HCT116 (cell line): Measurements from ENCODE around the gene LIPA. TPM values are rescaled to one million over a fixed set of nuclear protein-coding genes. Genes with fewer than 3 reads are reported as not detected.

Source experiments
- ATAC-seq: fragments of 200-7000 bp; cut with Tn5 transposase; 2 replicates; pipeline ENCODE4 v1.9.1; 2020; ENCODE audit warnings: mild to moderate bottlenecking, moderate library complexity
- BruUV-seq: library from RNA; stranded (reverse); fragments of 400-500 nt; replicated peaks from 2 replicates; lab custom pipeline; 2021; lab: Mats Ljungman, UMichigan
- CTCF ChIA-PET: fragments of 300-600 bp; sonication (Branson Sonifier 250); formaldehyde crosslinking; loops from one replicate; lab custom pipeline; 2021; ENCODE audit warnings: antibody characterized with exemption; lab: Charles Lee
- POLR2A ChIA-PET: fragments of 300-600, 350-600 bp; sonication (Branson Sonifier 250); formaldehyde crosslinking; loops from one replicate; lab custom pipeline; 2021; ENCODE audit warnings: antibody characterized with exemption; lab: Charles Lee
- RAD21 ChIA-PET, 2 experiments: fragments of 300-600 bp; sonication (Branson Sonifier 250); formaldehyde crosslinking; loops; one replicate each; lab custom pipeline; 2023; ENCODE audit warnings: low total read pairs in 2 of 2; ENCODE audit not compliant: uncharacterized antibody in 2 of 2, unreplicated experiment in 2 of 2, low non-redundant PET in 1 of 2; lab: Charles Lee
- DNase-seq: peaks from one replicate; pipeline ENCODE4 v3.0.0-alpha.2; 2010; ENCODE audit warnings: low read depth, low spot score
- H2AFZ ChIP-seq: fragments of 200-600 bp; shearing (Covaris generic), sonication (generic); 2 replicates; pipeline ENCODE4 v1.6.1; 2017; ENCODE audit warnings: low read depth, mixed run types, mixed read lengths, antibody characterized with exemption, low read length; ENCODE audit not compliant: poor library complexity, severe bottlenecking
- H3K27ac ChIP-seq: 2 replicates; pipeline ENCODE4 v1.5.1; 2012; ENCODE audit warnings: low read depth, low read length
- H3K27me3 ChIP-seq: fragments of 200-600 bp; sonication (generic); 2 replicates; pipeline ENCODE4 v1.6.1; 2016; ENCODE audit warnings: mixed run types, low read length, mixed read lengths; ENCODE audit not compliant: insufficient read depth
- H3K36me3 ChIP-seq, 2 experiments: fragments of 200-500 bp in 1 of 2; fragments of 200-600 bp in 1 of 2; sonication (Bioruptor generic) in 1 of 2; sonication (generic) in 1 of 2; 2 replicates each; pipeline versions ENCODE4 v1.5.1 to v1.6.1; 2014 to 2016; ENCODE audit warnings: low read length in 2 of 2, inconsistent platforms in 1 of 2, mixed read lengths in 1 of 2, mixed run types in 1 of 2; ENCODE audit not compliant: insufficient read depth in 2 of 2, control insufficient read depth in 1 of 2
- H3K4me1 ChIP-seq, 2 experiments: fragments of 200-600 bp in 1 of 2; sonication (generic) in 1 of 2; 2 replicates each; pipeline versions ENCODE4 v1.5.1 to v1.6.1; 2012 to 2017; ENCODE audit warnings: low read length in 2 of 2, inconsistent platforms in 1 of 2, mild to moderate bottlenecking in 1 of 2, mixed read lengths in 1 of 2, mixed run types in 1 of 2, moderate library complexity in 1 of 2; ENCODE audit not compliant: insufficient read depth in 2 of 2, control insufficient read depth in 1 of 2
- H3K4me2 ChIP-seq: fragments of 200-600 bp; sonication (generic); 2 replicates; pipeline ENCODE4 v1.6.1; 2017; ENCODE audit warnings: mixed run types, low read length, mixed read lengths
- H3K4me3 ChIP-seq, 2 experiments: fragments of 200-600 bp in 1 of 2; sonication (generic) in 1 of 2; replicated peaks in 1 of 2; 2 replicates each; pipeline ENCODE4 v1.5.1; 2011 to 2016; ENCODE audit warnings: low read length in 2 of 2, control low read depth in 1 of 2, low read depth in 1 of 2, mild to moderate bottlenecking in 1 of 2, mixed read lengths in 1 of 2, mixed run types in 1 of 2
- H3K79me2 ChIP-seq: fragments of 200-600 bp; sonication (generic); 2 replicates; pipeline ENCODE4 v1.6.1; 2017; ENCODE audit warnings: mild to moderate bottlenecking, mixed run types, low read length, moderate library complexity, mixed read lengths; ENCODE audit not compliant: insufficient read depth
- H3K9ac ChIP-seq: fragments of 200-600 bp; sonication (generic); 2 replicates; pipeline ENCODE4 v1.6.1; 2016; ENCODE audit warnings: low read length, mixed read lengths
- H3K9me2 ChIP-seq: fragments of 200-600 bp; sonication (generic), shearing (Covaris generic); 2 replicates; pipeline ENCODE4 v1.6.1; 2017; ENCODE audit warnings: mixed run types, mild to moderate bottlenecking, moderate library complexity; ENCODE audit not compliant: insufficient read depth
- H3K9me3 ChIP-seq, 2 experiments: fragments of 200-500 bp in 1 of 2; fragments of 200-600 bp in 1 of 2; sonication (Bioruptor generic) in 1 of 2; sonication (generic) in 1 of 2; 2 replicates each; pipeline ENCODE4 v1.6.1; 2014 to 2017; ENCODE audit warnings: low read length in 2 of 2, mixed read lengths in 2 of 2, inconsistent platforms in 1 of 2, low read depth in 1 of 2, mild to moderate bottlenecking in 1 of 2, mixed run types in 1 of 2, moderate library complexity in 1 of 2; ENCODE audit not compliant: control insufficient read depth in 1 of 2, insufficient read depth in 1 of 2
- H4K20me1 ChIP-seq: fragments of 200-600 bp; sonication (generic), shearing (Covaris generic); 2 replicates; pipeline ENCODE4 v1.6.1; 2017; ENCODE audit warnings: mixed run types, mild to moderate bottlenecking, moderate library complexity; ENCODE audit not compliant: insufficient read depth
- ATF3 ChIP-seq: IDR thresholded peaks from 2 replicates; pipeline ENCODE4 v1.6.1; 2012
- CBX3 ChIP-seq: IDR thresholded peaks from 2 replicates; pipeline ENCODE4 v1.6.1; 2012; ENCODE audit warnings: low read depth
- CTCF ChIP-seq, 3 experiments: fragments of 200-600 bp in 1 of 3; sonication (generic) in 1 of 3; IDR thresholded peaks in 2 of 3; conservative IDR thresholded peaks in 1 of 3; 2 replicates each; pipeline ENCODE4 v1.5.1; 2012 to 2017; ENCODE audit warnings: low read depth in 2 of 3, low read length in 2 of 3, antibody characterized with exemption in 1 of 3, borderline replicate concordance in 1 of 3, control low read depth in 1 of 3, mild to moderate bottlenecking in 1 of 3, mixed read lengths in 1 of 3, mixed run types in 1 of 3, moderate library complexity in 1 of 3; ENCODE audit not compliant: insufficient read depth in 1 of 3
- EGR1 ChIP-seq: IDR thresholded peaks from 2 replicates; pipeline ENCODE4 v1.6.1; 2012; ENCODE audit warnings: low read depth
- ELF1 ChIP-seq: IDR thresholded peaks from 2 replicates; pipeline ENCODE4 v1.6.1; 2012; ENCODE audit warnings: low read depth, borderline replicate concordance
- EZH2 ChIP-seq: fragments of 200-600 bp; sonication (generic); IDR thresholded peaks from 2 replicates; pipeline ENCODE4 v1.6.1; 2017; ENCODE audit warnings: antibody characterized with exemption, mixed run types
- MAX ChIP-seq: IDR thresholded peaks from 2 replicates; pipeline ENCODE4 v1.6.1; 2012
- POLR2A ChIP-seq: IDR thresholded peaks from 2 replicates; pipeline ENCODE4 v1.7.0; 2011; ENCODE audit warnings: borderline replicate concordance; ENCODE audit not compliant: insufficient read depth, insufficient read length; ENCODE audit errors: extremely low read depth
- POLR2AphosphoS5 ChIP-seq: IDR thresholded peaks from 2 replicates; pipeline ENCODE4 v1.6.1; 2011; ENCODE audit warnings: mild to moderate bottlenecking, low read depth, low read length, moderate library complexity
- SIN3A ChIP-seq: IDR thresholded peaks from 2 replicates; pipeline ENCODE4 v1.6.1; 2012; ENCODE audit warnings: low read depth
- SP1 ChIP-seq: IDR thresholded peaks from 2 replicates; pipeline ENCODE4 v1.6.1; 2012; ENCODE audit warnings: low read depth
- YY1 ChIP-seq: IDR thresholded peaks from 2 replicates; pipeline ENCODE4 v1.6.1; 2011; ENCODE audit warnings: low read length, low read depth, moderate library complexity, mild to moderate bottlenecking; ENCODE audit not compliant: insufficient replicate concordance; ENCODE audit errors: extremely low read depth
- ZFX ChIP-seq: fragments of 450-650 bp; IDR thresholded peaks from 2 replicates; pipeline ENCODE4 v1.6.1; 2017
- ZNF274 ChIP-seq: fragments of 200-500 bp; sonication (Bioruptor generic); IDR thresholded peaks from 2 replicates; pipeline ENCODE4 v1.6.1; 2014; ENCODE audit warnings: mild to moderate bottlenecking, low read depth, low read length, inconsistent platforms
- intact Hi-C: fragments of 100-400 bp; cut with micrococcal nuclease; formaldehyde crosslinking; loops from 2 replicates; pipeline ENCODE4 v1.10.0; 2022
- total RNA-seq: library from RNA; stranded (reverse); gene quantifications from one replicate; pipeline ENCODE4 v1.2.1, GENCODE V29; 2021; ENCODE audit not compliant: unreplicated experiment

The LIPA gene
- total RNA-seq, 1 experiment from 2014 or later, result 27.1 TPM

- H3K27ac ChIP-seq, result no peak overlapping the region
- no peak for DNase-seq
- no peak overlapping the region for H3K4me3 ChIP-seq
- TF ChIP-seq ZFX (no peak), POLR2A (no peak), EGR1 (no peak), YY1 (no peak), ATF3 (no peak), SIN3A (no peak)
- H3K36me3 ChIP-seq, result no peaks in the 10 kb centered on the region
- no peak overlapping the region for H3K4me2 ChIP-seq
- intact Hi-C loops, result no loop called here
- BruUV-seq, result no TSS peak
- H3K9me2 ChIP-seq, result no peaks in the 10 kb centered on the region
- no peaks in the 10 kb centered on the region for H3K9me3 ChIP-seq
- no peaks in the 10 kb centered on the region for H4K20me1 ChIP-seq
- H3K9ac ChIP-seq, result no peak overlapping the region
- RAD21 ChIA-PET, result no interaction called here
- H2AFZ ChIP-seq, result no peak overlapping the region
- no peak for ATAC-seq
- CTCF ChIA-PET, result no interaction called here
- POLR2A ChIA-PET, result no interaction called here
- no peaks in the 10 kb centered on the region for H3K27me3 ChIP-seq
- peaks cover 17 to 22% of the 10 kb centered on the region in 2 experiments for H3K4me1 ChIP-seq
- H3K79me2 ChIP-seq, result no peaks in the 10 kb centered on the region
Observed at GRCh38 chr10:89273680-89274079, 22.1 kb upstream of the LIPA start.

GRCh38 chr10:89271532-89271931 lies 20.0 kb upstream of the LIPA start:
- H3K79me2 ChIP-seq, result no peaks in the 10 kb centered on the region

More at GRCh38 chr10:89271532-89271931, 20.0 kb upstream of the LIPA start:
- ATAC-seq (no peak), DNase-seq (no peak)
- ChIA-PET RAD21 (no interaction called here), CTCF (no interaction called here), POLR2A (no interaction called here)
- H3K4me3 ChIP-seq, result no peak overlapping the region
- intact Hi-C loops, result no loop called here
- H3K27me3 ChIP-seq, result no peaks in the 10 kb centered on the region
- no peaks in the 10 kb centered on the region for H3K9me2 ChIP-seq
- no peak overlapping the region for H3K4me2 ChIP-seq
- peaks cover 4 to 6% of the 10 kb centered on the region in 2 experiments; a peak in 2 of 4 replicates for H3K4me1 ChIP-seq
- no peak overlapping the region for H3K9ac ChIP-seq
- H3K36me3 ChIP-seq, result no peaks in the 10 kb centered on the region
- no peaks in the 10 kb centered on the region for H4K20me1 ChIP-seq
- no peaks in the 10 kb centered on the region for H3K9me3 ChIP-seq
- TF ChIP-seq POLR2AphosphoS5, result no peak
- no peak for TF ChIP-seq SIN3A
- TF ChIP-seq CBX3, result no peak
- no peak for TF ChIP-seq EZH2
- no peak for TF ChIP-seq CTCF (IDR thresholded peaks at IDR 0.05 in 2 of 3, conservative IDR thresholded peaks at IDR 0.05 in 1 of 3; ENCODE audit: borderline replicate concordance in 1 of 3, insufficient read depth in 1 of 3, low read depth in 2 of 3, low read length in 2 of 3)
- no peak for TF ChIP-seq ZNF274
- TF ChIP-seq SP1, result no peak
- TF ChIP-seq ATF3, result no peak
- no peak for TF ChIP-seq EGR1
- TF ChIP-seq MAX, result no peak
- no peak for TF ChIP-seq ELF1
- TF ChIP-seq, all 23 proteins: peak for 0
- BruUV-seq, result no TSS peak
- Histone ChIP-seq H2AFZ (no peak overlapping the region), H3K27ac (no peak overlapping the region)
